Glomerular visceral epithelial cell (primary cell): Measurements from ENCODE around the gene CLDN5.

Experiments
- DNase-seq: peaks from one replicate; pipeline ENCODE4 v3.0.0-alpha.2; 2016; ENCODE audit errors: extremely low spot score

Gene CLDN5

DNA sequence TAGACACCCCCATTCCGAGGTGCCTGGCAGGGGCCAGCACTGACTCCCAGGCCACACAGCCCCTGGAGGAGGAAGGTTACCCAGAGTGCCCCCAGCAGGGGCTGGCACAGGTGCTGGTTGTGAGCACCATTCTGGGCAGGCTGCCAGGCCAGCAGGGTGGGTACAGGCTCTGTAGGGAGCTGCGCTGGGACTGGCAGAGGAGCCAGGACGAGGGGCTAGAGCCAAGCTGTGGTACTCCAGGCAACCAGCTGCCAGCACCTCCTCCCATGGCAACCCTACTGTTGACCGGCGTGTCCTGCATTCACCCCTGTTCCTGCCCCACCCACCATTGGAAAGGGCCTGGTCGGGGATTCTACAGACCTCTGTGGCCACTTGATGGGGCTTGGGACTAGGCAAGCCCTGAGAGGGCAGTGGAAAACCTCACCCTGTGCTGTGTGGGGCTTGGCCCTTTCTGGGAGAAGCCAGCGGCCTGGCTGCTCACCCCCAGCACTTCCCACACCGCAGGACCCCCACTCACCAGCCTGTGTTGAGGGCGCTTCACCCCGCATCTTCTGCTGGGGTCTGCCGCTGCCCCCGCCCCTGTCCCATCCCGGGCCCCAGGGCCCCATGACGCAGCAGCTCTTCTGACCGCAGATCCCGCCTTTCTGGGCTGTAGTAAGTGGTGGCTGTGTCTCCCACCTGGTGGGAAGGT, 1.9 kb downstream of the CLDN5 start:
- no peak for DNase-seq

DNA sequence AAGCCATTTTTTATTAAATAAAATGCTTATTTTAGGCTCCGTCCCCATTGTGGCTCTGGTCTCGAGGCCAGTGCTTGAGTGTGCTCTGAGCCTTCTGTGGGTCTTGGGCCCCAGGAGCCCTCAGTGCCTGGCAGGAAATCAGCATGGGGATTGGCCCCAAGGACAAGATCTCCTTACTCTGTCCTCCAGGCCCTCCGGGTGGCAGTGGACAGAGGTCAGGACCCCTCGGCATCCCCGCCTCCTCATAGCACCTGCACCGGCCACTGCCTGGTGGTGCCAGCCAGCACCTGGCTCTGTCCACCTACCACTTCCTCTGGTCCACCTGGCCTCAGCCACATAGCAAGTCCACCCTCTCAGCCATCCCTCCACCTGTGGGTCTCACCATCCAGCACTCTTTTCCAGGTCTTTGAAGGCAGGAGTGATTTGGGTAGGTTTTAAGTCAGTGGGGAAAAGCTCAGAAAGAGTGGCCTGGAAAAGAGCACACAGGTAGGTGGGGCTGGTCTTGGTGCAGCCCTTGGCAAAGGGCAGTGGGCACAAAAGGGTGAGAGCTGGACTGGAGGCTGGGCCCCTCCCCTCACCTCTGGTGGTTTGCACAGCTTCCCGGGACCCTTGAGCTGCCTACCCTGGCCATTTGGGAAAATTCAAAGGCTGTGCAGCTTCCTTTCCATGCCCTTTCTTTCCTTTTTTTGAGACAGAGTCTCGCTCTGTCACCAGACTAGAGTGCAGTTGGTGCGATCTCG, 3.5 kb downstream of the CLDN5 start:
- no peak for DNase-seq

DNA sequence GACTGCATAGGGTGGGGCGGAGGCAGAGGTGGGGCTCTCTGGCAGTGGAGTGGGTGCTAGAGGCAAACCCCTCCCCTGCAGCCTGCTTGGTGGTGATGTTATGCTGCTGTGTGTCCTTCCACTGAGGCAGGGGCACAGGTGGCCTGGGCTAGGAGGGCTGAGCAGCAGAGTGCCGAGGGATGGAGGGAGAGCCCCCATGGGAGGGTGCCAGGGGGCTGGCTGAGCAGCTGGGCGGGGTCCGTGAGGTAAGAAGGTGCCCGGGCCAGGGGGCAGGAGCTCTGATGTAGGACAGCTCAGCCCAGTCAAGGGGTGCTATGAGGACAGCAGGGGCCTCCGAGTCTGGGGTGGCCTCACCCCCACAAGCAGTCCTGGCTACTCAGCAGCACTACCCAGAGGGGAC, 4.2 kb downstream of the CLDN5 start:
- no peak for DNase-seq

DNA sequence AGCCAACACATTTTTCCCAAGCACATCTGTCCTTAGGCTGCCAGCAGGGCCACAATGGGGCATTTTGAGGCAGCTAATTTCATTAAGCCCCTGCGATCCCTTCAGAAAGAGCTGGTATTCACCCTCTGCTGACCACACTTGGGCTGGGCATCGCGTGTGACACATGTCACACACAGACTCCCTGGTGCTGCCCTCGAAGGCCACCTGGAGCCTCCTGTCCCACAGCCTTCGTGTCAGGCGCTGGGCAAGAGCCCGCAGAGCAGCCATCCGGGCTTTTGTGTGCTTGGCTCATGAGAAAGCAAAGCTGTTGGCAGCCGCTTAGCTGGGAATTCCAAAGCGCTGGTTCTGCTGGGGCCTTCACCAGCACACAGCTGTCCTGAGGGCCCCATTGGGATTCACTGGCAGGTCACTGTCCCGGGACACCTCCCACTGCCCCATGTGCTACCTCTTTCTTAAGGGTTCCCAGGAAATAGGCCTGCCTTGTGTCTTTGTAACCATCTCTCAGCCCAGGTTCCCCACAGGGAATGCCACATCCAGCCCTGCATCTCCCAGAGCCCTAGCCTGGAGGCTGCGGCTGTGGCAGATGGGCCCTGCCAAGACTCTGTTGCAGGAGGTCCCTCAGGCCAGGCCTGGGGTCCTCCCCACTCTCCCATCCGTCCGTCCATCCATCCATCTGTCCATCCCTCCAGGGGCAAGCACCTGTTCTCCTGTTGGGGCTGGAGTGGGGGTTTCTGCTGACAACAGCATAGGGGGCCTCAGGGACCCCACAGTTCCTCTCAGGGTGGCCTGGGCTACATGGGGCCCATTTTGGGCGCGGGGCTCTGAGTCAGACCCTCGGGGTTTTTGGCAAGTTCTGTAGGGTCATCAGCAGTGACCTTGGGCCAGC, 4.9 kb downstream of the CLDN5 start:
- no peak for DNase-seq

GRCh38 chr22:19518635-19519034, 5.6 kb downstream of the CLDN5 start:
- no peak for DNase-seq

DNA sequence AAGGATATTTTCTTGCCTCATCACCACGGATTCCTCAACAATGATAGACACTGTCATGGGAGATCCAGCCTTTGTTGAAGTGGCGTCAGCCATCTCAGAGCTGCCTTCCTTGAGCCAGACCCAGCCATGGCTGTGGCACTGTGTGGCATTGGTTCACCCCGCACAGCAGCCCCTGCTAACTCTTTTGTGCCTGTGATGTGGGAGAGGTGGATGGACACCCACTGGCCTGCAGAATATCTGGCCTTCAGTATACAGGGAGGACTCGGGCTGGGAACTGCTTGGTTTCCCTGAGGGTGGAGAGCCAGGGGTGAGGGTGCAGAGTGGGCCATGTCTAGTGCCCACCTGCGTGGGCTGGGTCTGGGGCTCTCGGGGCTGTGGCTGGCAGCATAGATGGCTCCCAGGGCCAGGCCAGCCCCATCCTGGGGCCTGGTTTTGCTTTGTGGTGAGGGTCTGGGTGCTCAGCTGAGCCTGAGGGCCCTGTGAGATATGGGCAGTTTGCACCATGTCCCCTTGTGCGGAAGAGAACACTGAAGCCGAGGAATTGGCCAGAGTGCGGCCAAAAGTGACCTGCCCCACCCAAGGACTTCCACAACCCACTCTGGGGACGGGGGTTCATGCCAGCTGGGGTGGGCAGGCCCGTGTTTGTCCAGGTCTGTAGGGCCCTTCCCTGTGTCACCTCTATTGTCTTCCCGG, 6.1 kb downstream of the CLDN5 start:
- DNase-seq, result no peak

DNA sequence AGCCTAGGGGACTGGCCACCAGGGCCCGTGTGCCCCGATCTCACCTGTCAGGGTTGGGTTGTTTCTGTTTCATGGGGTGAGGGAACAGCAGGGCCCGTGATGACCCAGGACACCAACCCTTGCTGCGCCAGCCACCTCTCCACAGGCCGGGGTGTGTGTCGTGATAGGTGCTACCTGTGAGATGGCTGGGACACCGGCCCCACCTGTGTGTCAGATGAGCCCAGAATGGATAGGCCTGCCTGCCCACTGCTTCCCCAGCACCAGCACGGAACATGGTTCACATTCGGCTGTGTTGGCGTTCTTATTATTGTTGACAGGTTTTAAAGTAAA, 7.1 kb downstream of the CLDN5 start:
- no peak for DNase-seq

GRCh38 chr22:19516378-19517170, 7.6 kb downstream of the CLDN5 start:
- DNase-seq, result no peak

GRCh38 chr22:19515654-19516377, 8.4 kb downstream of the CLDN5 start:
- no peak for DNase-seq

DNA sequence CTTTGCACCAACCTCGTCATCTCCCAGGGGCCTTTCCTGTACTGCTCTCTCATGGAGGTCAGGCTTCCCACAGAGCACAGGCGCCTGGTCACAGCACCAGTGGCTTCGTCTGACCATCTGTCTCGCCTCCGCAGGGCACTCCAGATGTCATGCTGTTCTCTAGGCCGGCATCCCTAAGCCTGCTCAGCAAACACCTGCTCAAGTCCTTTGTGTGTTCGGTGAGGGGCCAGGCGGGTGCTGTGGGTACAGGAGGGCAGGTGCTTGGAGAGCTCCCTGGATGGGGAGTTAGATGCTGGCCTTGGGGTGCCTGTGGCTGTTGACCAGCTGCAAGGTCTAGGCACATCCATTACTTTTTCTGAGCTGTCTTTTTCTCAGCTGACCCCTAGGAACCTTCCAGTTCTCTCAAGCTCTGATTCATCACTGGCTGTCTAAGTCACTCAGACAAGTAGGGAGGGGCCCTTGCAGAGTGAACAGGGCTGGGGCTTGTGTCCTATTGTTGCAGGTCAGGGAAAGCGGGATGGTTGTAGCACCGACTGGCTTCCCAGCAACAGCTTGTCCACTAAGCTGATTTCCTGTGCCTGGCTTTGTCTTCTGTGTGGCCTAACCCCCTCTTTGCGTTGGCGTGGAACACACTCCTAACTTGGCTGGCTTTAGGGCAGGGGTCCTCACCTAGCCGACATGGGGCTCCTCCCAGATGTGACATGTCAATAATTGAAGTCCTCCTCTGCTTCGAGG, 9.2 kb downstream of the CLDN5 start:
- DNase-seq, result no peak

DNA sequence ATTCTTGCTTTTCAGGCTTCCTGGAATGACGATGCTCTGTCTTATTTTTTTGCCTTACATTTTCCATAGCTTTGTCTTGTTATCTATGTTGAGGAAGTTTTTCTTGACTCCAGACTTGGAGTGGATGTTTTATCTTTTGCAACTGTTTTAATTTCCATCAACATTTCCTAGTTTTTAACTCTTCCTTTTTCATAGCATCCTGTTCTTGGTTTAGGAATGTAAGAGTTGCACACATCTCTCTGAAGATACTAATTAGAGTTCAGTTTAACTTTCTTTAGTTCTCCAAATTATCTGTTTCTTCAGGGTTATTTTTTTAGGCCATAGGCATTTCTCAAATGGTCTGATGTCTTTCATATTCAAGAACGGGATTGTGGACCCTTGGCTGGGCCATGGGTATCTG, 10.4 kb downstream of the CLDN5 start:
- no peak for DNase-seq

DNA sequence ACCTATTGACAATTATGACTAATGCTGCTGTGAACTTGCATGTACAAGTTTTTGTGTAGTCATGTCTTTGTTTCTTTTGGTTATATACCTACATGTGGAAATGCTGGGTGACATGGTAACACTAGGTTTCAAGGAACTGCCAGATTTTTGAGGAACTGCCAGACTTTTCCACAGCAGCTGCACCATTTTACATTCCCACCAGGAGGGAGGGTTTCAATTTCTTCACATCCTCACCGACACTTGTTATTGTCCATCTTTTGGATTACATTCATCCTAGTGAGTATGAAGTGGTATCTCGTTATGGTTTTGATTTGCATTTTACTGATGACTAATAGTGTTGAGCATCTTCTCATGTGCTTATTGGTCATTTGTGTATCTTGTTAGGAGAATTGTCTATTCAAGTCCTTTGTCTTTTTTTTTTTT, 13.3 kb downstream of the CLDN5 start:
- DNase-seq, result no peak

DNA sequence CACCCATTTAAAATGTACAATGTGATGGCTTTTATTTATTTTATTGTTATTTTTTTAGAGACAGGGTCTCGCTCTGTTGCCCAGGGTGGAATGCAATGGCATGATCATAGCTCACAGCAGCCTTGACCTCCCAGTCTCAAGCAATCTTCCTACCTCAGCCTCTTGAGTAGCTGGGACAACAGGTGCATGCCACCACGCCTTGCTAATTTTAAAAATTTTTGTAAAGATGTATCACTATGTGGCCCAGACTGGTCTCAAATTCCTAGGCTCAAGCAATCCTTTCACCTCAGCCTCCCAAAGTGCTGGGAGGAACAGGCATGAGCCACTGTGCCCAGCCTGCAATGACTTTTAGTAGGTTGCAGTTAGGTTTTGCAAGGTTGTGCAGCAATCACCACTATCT, 14.3 kb downstream of the CLDN5 start:
- DNase-seq, result no peak

- no peak for DNase-seq
Observed at GRCh38 chr22:19509191-19509590, 15.0 kb downstream of the CLDN5 start.

DNA sequence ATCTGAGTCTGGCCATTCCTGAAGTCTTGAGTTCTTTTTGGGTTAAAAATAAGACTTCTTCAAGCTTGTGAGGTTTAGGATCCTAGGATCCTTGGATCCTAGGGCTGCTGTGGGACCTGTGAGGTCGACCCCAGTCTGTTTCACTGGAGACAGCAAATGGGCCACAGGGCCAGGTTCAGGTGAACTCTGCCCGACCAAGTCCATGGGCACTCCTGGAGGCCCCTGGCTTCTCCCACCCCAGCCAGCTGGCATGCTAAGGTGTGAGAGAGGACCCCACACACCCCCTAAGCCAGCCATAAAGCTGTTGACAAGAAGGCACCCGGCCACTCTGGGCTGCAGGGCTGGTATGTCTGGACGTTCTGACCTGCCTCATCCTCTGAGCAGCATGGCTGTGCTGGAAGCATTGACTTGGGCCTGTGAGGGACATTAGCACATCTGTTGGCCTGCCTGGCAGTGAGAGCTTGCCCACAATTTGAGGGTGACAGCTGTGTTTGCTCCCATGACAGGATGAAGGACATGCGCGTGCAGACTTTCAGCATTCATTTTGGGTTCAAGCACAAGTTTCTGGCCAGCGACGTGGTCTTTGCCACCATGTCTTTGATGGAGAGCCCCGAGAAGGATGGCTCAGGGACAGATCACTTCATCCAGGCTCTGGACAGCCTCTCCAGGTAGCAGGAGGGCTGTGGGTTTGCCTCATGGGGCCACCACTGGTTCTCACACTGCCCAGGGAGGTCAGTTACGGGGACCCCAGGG, 16.0 kb downstream of the CLDN5 start:
- DNase-seq, result no peak

- DNase-seq, result no peak
Observed at GRCh38 chr22:19507534-19507861, 16.7 kb downstream of the CLDN5 start.

DNA sequence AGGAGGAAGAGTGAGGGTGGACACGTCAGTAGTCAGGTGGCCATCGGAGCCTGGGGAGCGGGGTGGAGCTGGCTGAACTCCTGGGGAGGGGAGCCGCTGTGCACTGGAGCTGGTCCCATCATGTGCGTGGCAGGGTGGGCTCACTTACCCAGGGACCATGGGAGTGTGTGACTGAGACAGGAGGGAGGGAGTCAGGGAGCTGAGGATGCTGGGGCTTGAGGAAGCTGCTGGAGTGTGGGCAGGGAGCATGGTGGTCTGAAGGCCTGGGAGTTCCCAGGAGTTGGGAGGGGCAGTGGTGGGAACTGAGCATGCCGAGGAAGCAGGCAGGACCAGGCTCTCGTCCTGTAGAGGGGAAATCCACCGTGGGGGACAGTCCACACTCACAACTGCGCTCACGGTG, 18.0 kb downstream of the CLDN5 start:
- DNase-seq, result no peak

DNA sequence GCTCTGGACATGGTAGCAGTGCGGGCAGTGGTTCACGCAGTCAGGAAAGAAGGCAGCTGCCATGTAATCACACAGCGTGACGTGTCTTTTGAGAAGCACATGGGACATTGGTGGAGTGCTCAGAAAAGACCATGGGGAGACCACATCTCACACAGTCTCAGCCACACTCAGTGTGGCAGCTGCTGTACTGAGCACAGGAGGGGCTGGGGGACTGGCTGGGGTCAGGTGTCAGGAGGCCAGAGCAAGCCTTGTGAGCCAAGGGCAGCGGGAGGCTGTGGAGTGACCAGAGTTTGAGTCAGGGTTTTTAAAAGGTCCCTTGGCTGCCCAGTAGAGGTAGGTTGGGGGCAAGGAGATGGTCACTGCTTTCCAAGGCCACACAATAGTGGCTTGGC, 18.5 kb downstream of the CLDN5 start:
- no peak for DNase-seq
